HCT116 (cell line): ENCODE data around the gene CD3E. TPM values are rescaled to one million over a fixed set of nuclear protein-coding genes. Genes with fewer than 3 reads are reported as not detected.

Experiments used
- ATAC-seq: fragments of 200-7000 bp; cut with Tn5 transposase; 2 replicates; pipeline ENCODE4 v1.9.1; 2020; ENCODE audit warnings: mild to moderate bottlenecking, moderate library complexity
- BruUV-seq: library from RNA; stranded (reverse); fragments of 400-500 nt; replicated peaks from 2 replicates; lab custom pipeline; 2021; lab: Mats Ljungman, UMichigan
- CTCF ChIA-PET: fragments of 300-600 bp; sonication (Branson Sonifier 250); formaldehyde crosslinking; loops from one replicate; lab custom pipeline; 2021; ENCODE audit warnings: antibody characterized with exemption; lab: Charles Lee
- POLR2A ChIA-PET: fragments of 300-600, 350-600 bp; sonication (Branson Sonifier 250); formaldehyde crosslinking; loops from one replicate; lab custom pipeline; 2021; ENCODE audit warnings: antibody characterized with exemption; lab: Charles Lee
- RAD21 ChIA-PET, 2 experiments: fragments of 300-600 bp; sonication (Branson Sonifier 250); formaldehyde crosslinking; loops; one replicate each; lab custom pipeline; 2023; ENCODE audit warnings: low total read pairs in 2 of 2; ENCODE audit not compliant: uncharacterized antibody in 2 of 2, unreplicated experiment in 2 of 2, low non-redundant PET in 1 of 2; lab: Charles Lee
- DNase-seq: peaks from one replicate; pipeline ENCODE4 v3.0.0-alpha.2; 2010; ENCODE audit warnings: low read depth, low spot score
- H2AFZ ChIP-seq: fragments of 200-600 bp; shearing (Covaris generic), sonication (generic); 2 replicates; pipeline ENCODE4 v1.6.1; 2017; ENCODE audit warnings: low read depth, mixed run types, mixed read lengths, antibody characterized with exemption, low read length; ENCODE audit not compliant: poor library complexity, severe bottlenecking
- H3K27ac ChIP-seq: 2 replicates; pipeline ENCODE4 v1.5.1; 2012; ENCODE audit warnings: low read depth, low read length
- H3K27me3 ChIP-seq: fragments of 200-600 bp; sonication (generic); 2 replicates; pipeline ENCODE4 v1.6.1; 2016; ENCODE audit warnings: mixed run types, low read length, mixed read lengths; ENCODE audit not compliant: insufficient read depth
- H3K36me3 ChIP-seq, 2 experiments: fragments of 200-500 bp in 1 of 2; fragments of 200-600 bp in 1 of 2; sonication (Bioruptor generic) in 1 of 2; sonication (generic) in 1 of 2; 2 replicates each; pipeline versions ENCODE4 v1.5.1 to v1.6.1; 2014 to 2016; ENCODE audit warnings: low read length in 2 of 2, inconsistent platforms in 1 of 2, mixed read lengths in 1 of 2, mixed run types in 1 of 2; ENCODE audit not compliant: insufficient read depth in 2 of 2, control insufficient read depth in 1 of 2
- H3K4me1 ChIP-seq, 2 experiments: fragments of 200-600 bp in 1 of 2; sonication (generic) in 1 of 2; 2 replicates each; pipeline versions ENCODE4 v1.5.1 to v1.6.1; 2012 to 2017; ENCODE audit warnings: low read length in 2 of 2, inconsistent platforms in 1 of 2, mild to moderate bottlenecking in 1 of 2, mixed read lengths in 1 of 2, mixed run types in 1 of 2, moderate library complexity in 1 of 2; ENCODE audit not compliant: insufficient read depth in 2 of 2, control insufficient read depth in 1 of 2
- H3K4me2 ChIP-seq: fragments of 200-600 bp; sonication (generic); 2 replicates; pipeline ENCODE4 v1.6.1; 2017; ENCODE audit warnings: mixed run types, low read length, mixed read lengths
- H3K4me3 ChIP-seq, 2 experiments: fragments of 200-600 bp in 1 of 2; sonication (generic) in 1 of 2; replicated peaks in 1 of 2; 2 replicates each; pipeline ENCODE4 v1.5.1; 2011 to 2016; ENCODE audit warnings: low read length in 2 of 2, control low read depth in 1 of 2, low read depth in 1 of 2, mild to moderate bottlenecking in 1 of 2, mixed read lengths in 1 of 2, mixed run types in 1 of 2
- H3K79me2 ChIP-seq: fragments of 200-600 bp; sonication (generic); 2 replicates; pipeline ENCODE4 v1.6.1; 2017; ENCODE audit warnings: mild to moderate bottlenecking, mixed run types, low read length, moderate library complexity, mixed read lengths; ENCODE audit not compliant: insufficient read depth
- H3K9ac ChIP-seq: fragments of 200-600 bp; sonication (generic); 2 replicates; pipeline ENCODE4 v1.6.1; 2016; ENCODE audit warnings: low read length, mixed read lengths
- H3K9me2 ChIP-seq: fragments of 200-600 bp; sonication (generic), shearing (Covaris generic); 2 replicates; pipeline ENCODE4 v1.6.1; 2017; ENCODE audit warnings: mixed run types, mild to moderate bottlenecking, moderate library complexity; ENCODE audit not compliant: insufficient read depth
- H3K9me3 ChIP-seq, 2 experiments: fragments of 200-500 bp in 1 of 2; fragments of 200-600 bp in 1 of 2; sonication (Bioruptor generic) in 1 of 2; sonication (generic) in 1 of 2; 2 replicates each; pipeline ENCODE4 v1.6.1; 2014 to 2017; ENCODE audit warnings: low read length in 2 of 2, mixed read lengths in 2 of 2, inconsistent platforms in 1 of 2, low read depth in 1 of 2, mild to moderate bottlenecking in 1 of 2, mixed run types in 1 of 2, moderate library complexity in 1 of 2; ENCODE audit not compliant: control insufficient read depth in 1 of 2, insufficient read depth in 1 of 2
- H4K20me1 ChIP-seq: fragments of 200-600 bp; sonication (generic), shearing (Covaris generic); 2 replicates; pipeline ENCODE4 v1.6.1; 2017; ENCODE audit warnings: mixed run types, mild to moderate bottlenecking, moderate library complexity; ENCODE audit not compliant: insufficient read depth
- CBX3 ChIP-seq: IDR thresholded peaks from 2 replicates; pipeline ENCODE4 v1.6.1; 2012; ENCODE audit warnings: low read depth
- CTCF ChIP-seq, 3 experiments: fragments of 200-600 bp in 1 of 3; sonication (generic) in 1 of 3; IDR thresholded peaks in 2 of 3; conservative IDR thresholded peaks in 1 of 3; 2 replicates each; pipeline ENCODE4 v1.5.1; 2012 to 2017; ENCODE audit warnings: low read depth in 2 of 3, low read length in 2 of 3, antibody characterized with exemption in 1 of 3, borderline replicate concordance in 1 of 3, control low read depth in 1 of 3, mild to moderate bottlenecking in 1 of 3, mixed read lengths in 1 of 3, mixed run types in 1 of 3, moderate library complexity in 1 of 3; ENCODE audit not compliant: insufficient read depth in 1 of 3
- EZH2phosphoT487 ChIP-seq: fragments of 200-600 bp; IDR thresholded peaks from 2 replicates; pipeline ENCODE4 v1.6.1; 2018; ENCODE audit warnings: antibody characterized with exemption, borderline replicate concordance
- MAX ChIP-seq: IDR thresholded peaks from 2 replicates; pipeline ENCODE4 v1.6.1; 2012
- RAD21 ChIP-seq: IDR thresholded peaks from 2 replicates; pipeline ENCODE4 v1.6.1; 2012; ENCODE audit warnings: low read depth, mild to moderate bottlenecking
- REST ChIP-seq: IDR thresholded peaks from 2 replicates; pipeline ENCODE4 v1.6.1; 2012; ENCODE audit warnings: low read depth
- SRF ChIP-seq: IDR thresholded peaks from 2 replicates; pipeline ENCODE4 v1.6.1; 2012; ENCODE audit warnings: low read depth
- YY1 ChIP-seq: IDR thresholded peaks from 2 replicates; pipeline ENCODE4 v1.6.1; 2011; ENCODE audit warnings: low read length, low read depth, moderate library complexity, mild to moderate bottlenecking; ENCODE audit not compliant: insufficient replicate concordance; ENCODE audit errors: extremely low read depth
- ZBTB33 ChIP-seq: IDR thresholded peaks from 2 replicates; pipeline ENCODE4 v1.6.1; 2011; ENCODE audit warnings: mild to moderate bottlenecking, low read length, moderate library complexity; ENCODE audit not compliant: insufficient replicate concordance; ENCODE audit errors: extremely low read depth
- ZFX ChIP-seq: fragments of 450-650 bp; IDR thresholded peaks from 2 replicates; pipeline ENCODE4 v1.6.1; 2017
- intact Hi-C: fragments of 100-400 bp; cut with micrococcal nuclease; formaldehyde crosslinking; loops from 2 replicates; pipeline ENCODE4 v1.10.0; 2022
- total RNA-seq: library from RNA; stranded (reverse); gene quantifications from one replicate; pipeline ENCODE4 v1.2.1, GENCODE V29; 2021; ENCODE audit not compliant: unreplicated experiment

The CD3E gene
- total RNA-seq, 1 experiment from 2014 or later = 0.79 TPM

GRCh38 chr11:118289401-118289800, 15.1 kb upstream of the CD3E start (continued):
- no peak for TF ChIP-seq REST
- no peak for TF ChIP-seq YY1
- no peak for TF ChIP-seq SRF

- ChIA-PET CTCF (interaction anchor here (0.9 to 4.8 kb wide), 4 partner anchors 92 to 483 kb away, joined by 3 to 61 read pairs (median 4); no protein-coding TSS in a partner anchor), RAD21 (interaction anchor here (0.6 to 1.4 kb wide), 5 partner anchors 27 to 447 kb away, joined by 3 to 10 read pairs (median 4); partner anchors contain the start of gene MPZL2 (in 1 of the 2)), POLR2A (no interaction called here)
- Histone ChIP-seq H2AFZ (peak overlapping the region; percentile 59), H3K9me3 (no peaks in the 10 kb centered on the region), H3K27ac (no peak overlapping the region), H3K36me3 (no peaks in the 10 kb centered on the region), H3K27me3 (no peaks in the 10 kb centered on the region), H3K79me2 (no peaks in the 10 kb centered on the region), H3K9ac (no peak overlapping the region), H3K9me2 (no peaks in the 10 kb centered on the region), H3K4me1 (peaks cover 10 to 27% of the 10 kb centered on the region in 2 experiments; a peak in 3 of 4 replicates), H3K4me2 (peak overlapping the region; percentile 64), H4K20me1 (no peaks in the 10 kb centered on the region), H3K4me3 (peak overlapping the region; percentile 10 to 22; a peak in 3 of 4 replicates)
- intact Hi-C loops = loop anchor here (1.0 kb wide), 2 partner anchors 93 to 146 kb away; no protein-coding TSS in a partner anchor
- BruUV-seq = no TSS peak
- ATAC-seq = peak; percentile 88
- DNase-seq = peak; percentile 51
- TF ChIP-seq CTCF (IDR thresholded peaks at IDR 0.05 in 2 of 3, conservative IDR thresholded peaks at IDR 0.05 in 1 of 3; ENCODE audit: borderline replicate concordance in 1 of 3, insufficient read depth in 1 of 3, low read depth in 2 of 3, low read length in 2 of 3) (peak; percentile 48 to 95 (median 59)), ZBTB33 (no peak), REST (no peak), ZFX (no peak), RAD21 (peak; percentile 99), EZH2phosphoT487 (no peak), MAX (peak; percentile 68), CBX3 (0 out of 2 replicates have a peak, but pooled peaks have one; percentile 49)
Observed at GRCh38 chr11:118290923-118291322, 13.6 kb upstream of the CD3E start.
